Calu3 (cell line): ENCODE data around the gene NPY1R. TPM values are rescaled to one million over a fixed set of nuclear protein-coding genes. Genes with fewer than 3 reads are reported as not detected.

ENCODE experiments used
- Bru-seq: library from RNA; stranded (reverse); fragments of 400-500 nt; gene quantifications from one replicate; lab custom pipeline; 2021; lab: Mats Ljungman, UMichigan
- BruChase-seq, 2 experiments: library from RNA; stranded (reverse); fragments of 400-500 nt; gene quantifications; one replicate each; lab custom pipeline; 2021; lab: Mats Ljungman, UMichigan
- BruUV-seq: library from RNA; stranded (reverse); fragments of 400-500 nt; replicated peaks from 2 replicates; lab custom pipeline; 2021; lab: Mats Ljungman, UMichigan
- CTCF ChIA-PET: fragments of 300-600 bp; sonication (Branson Sonifier 250); formaldehyde crosslinking; loops from one replicate; lab custom pipeline; 2022; ENCODE audit warnings: antibody characterized with exemption; lab: Charles Lee
- DNase-seq: peaks from one replicate; pipeline ENCODE4 v3.0.0; 2022
- H3K27ac Mint-ChIP-seq: one replicate; pipeline ENCODE4 v1.8.0; 2022; ENCODE audit warnings: mixed read lengths; ENCODE audit not compliant: unreplicated experiment
- H3K27me3 Mint-ChIP-seq: one replicate; pipeline ENCODE4 v1.8.0; 2022; ENCODE audit warnings: mixed read lengths; ENCODE audit not compliant: unreplicated experiment
- H3K36me3 Mint-ChIP-seq: one replicate; pipeline ENCODE4 v1.8.0; 2022; ENCODE audit warnings: mild to moderate bottlenecking, moderate library complexity, mixed read lengths; ENCODE audit not compliant: insufficient read depth, unreplicated experiment
- H3K4me1 Mint-ChIP-seq: one replicate; pipeline ENCODE4 v1.8.0; 2022; ENCODE audit warnings: mild to moderate bottlenecking, low read depth, mixed read lengths; ENCODE audit not compliant: unreplicated experiment
- H3K4me3 Mint-ChIP-seq: one replicate; pipeline ENCODE4 v1.8.0; 2022; ENCODE audit warnings: mild to moderate bottlenecking, low read depth, moderate library complexity, mixed read lengths; ENCODE audit not compliant: unreplicated experiment
- H3K9me3 Mint-ChIP-seq: one replicate; pipeline ENCODE4 v1.8.0; 2022; ENCODE audit warnings: low read depth, mixed read lengths; ENCODE audit not compliant: unreplicated experiment
- CTCF ChIP-seq: fragments of 200-600 bp; IDR thresholded peaks from one replicate; pipeline ENCODE4 v1.8.0; 2022; ENCODE audit warnings: antibody characterized with exemption; ENCODE audit not compliant: unreplicated experiment
- intact Hi-C: fragments of 100-400 bp; cut with micrococcal nuclease; formaldehyde crosslinking; loops from one replicate; pipeline ENCODE4 v1.10.0; 2022; ENCODE audit not compliant: unreplicated experiment
- long read RNA-seq: library from polyadenylated mRNA; stranded (forward); transcript quantifications from one replicate; pipeline ENCODE4 v2.0.0, GENCODE V29; 2022
- total RNA-seq: library from RNA; stranded (reverse); gene quantifications from 2 replicates; pipeline ENCODE4 v1.2.3, GENCODE V29; 2022

The NPY1R gene
- 6.9 and 11.3 TPM in 2 replicates for total RNA-seq
- percentile 42 among the genes with signal in this experiment for Bru-seq, nascent RNA
- percentile 70 among the genes with signal in this experiment for BruChase-seq, experiment 1, labeled RNA remaining after a 6-hour chase
- BruChase-seq, experiment 2, labeled RNA remaining after a 2-hour chase: percentile 67 among the genes with signal in this experiment
- long read RNA-seq, transcript NPY1R-201 (3 exons, 3,029 nt): major isoform, 5 of 9 reads
- long read RNA-seq, partial matches to known transcripts: 1 of 9 reads
- long read RNA-seq, other reads (novel, unspliced or antisense): 3 of 9 reads

- no peaks in the 10 kb centered on the region for H3K9me3 Mint-ChIP-seq
- no peaks in the 10 kb centered on the region for H3K27me3 Mint-ChIP-seq
- no TSS peak for BruUV-seq
- TF ChIP-seq CTCF: peak; percentile 41
- peak within 1 kb of the TSS; percentile 68 for H3K27ac Mint-ChIP-seq
- intact Hi-C loops: loop anchor here (1.0 to 5.0 kb wide), 6 partner anchors 160 to 835 kb away; partner anchors contain the start of gene TMA16
- CTCF ChIA-PET: interaction anchor here (0.6 to 1.7 kb wide), 5 partner anchors 161 to 835 kb away, joined by 3 to 6 read pairs (median 4); partner anchors contain the start of gene TMA16
- peak within 1 kb of the TSS; percentile 69 for H3K4me3 Mint-ChIP-seq
- peaks cover 21% of the 10 kb centered on the region for H3K36me3 Mint-ChIP-seq
- peak; percentile 66 for DNase-seq
- H3K4me1 Mint-ChIP-seq: peaks cover 14% of the 10 kb centered on the region
Measured at GRCh38 chr4:163332526-163333406, at the start of gene NPY1R. Gene NPY1R, minus strand, starts transcription at chr4:163332596. Its CDS starts 6,042 bp downstream, at chr4:163326554.

- no TSS peak for BruUV-seq
- intact Hi-C loops: no loop called here
- no peaks in the 10 kb centered on the region for H3K9me3 Mint-ChIP-seq
- no peaks in the 10 kb centered on the region for H3K27me3 Mint-ChIP-seq
- H3K36me3 Mint-ChIP-seq: peaks cover 4% of the 10 kb centered on the region
- DNase-seq: peak; percentile 29
- peak overlapping the region; percentile 80 for H3K27ac Mint-ChIP-seq
- CTCF ChIA-PET: no interaction called here
- peaks cover 57% of the 10 kb centered on the region for H3K4me1 Mint-ChIP-seq
- H3K4me3 Mint-ChIP-seq: peak overlapping the region; percentile 35
- no peak for TF ChIP-seq CTCF
Measured at GRCh38 chr4:163380703-163381102, 48.3 kb upstream of the NPY1R start.

- peaks cover 39% of the 10 kb centered on the region for H3K4me1 Mint-ChIP-seq
- CTCF ChIA-PET: no interaction called here
- intact Hi-C loops: no loop called here
- DNase-seq: no peak
- no peaks in the 10 kb centered on the region for H3K27me3 Mint-ChIP-seq
- no peaks in the 10 kb centered on the region for H3K36me3 Mint-ChIP-seq
- H3K9me3 Mint-ChIP-seq: no peaks in the 10 kb centered on the region
- TF ChIP-seq CTCF: no peak
- no TSS peak for BruUV-seq
- peak overlapping the region; percentile 27 for H3K27ac Mint-ChIP-seq
- H3K4me3 Mint-ChIP-seq: no peak overlapping the region
Measured at GRCh38 chr4:163378661-163379060, 46.3 kb upstream of the NPY1R start.

DNA sequence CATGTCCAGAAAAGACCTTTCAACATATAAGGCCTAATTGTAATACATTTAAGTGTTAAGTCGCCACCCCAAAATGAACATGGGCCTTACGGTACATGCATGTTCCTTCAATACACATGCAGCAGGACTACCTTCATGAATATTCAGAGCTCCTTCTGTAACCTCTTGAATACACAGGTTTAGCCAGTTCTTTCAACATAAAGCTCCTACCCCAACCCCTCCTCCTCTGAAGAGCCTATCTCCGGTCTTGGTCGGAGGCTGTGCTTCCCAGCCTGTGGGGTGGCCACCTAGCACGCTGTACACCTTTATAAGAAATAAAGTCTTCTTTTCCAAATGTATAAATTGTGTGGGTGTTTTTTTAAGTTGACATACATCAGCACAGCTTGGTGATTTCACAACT is 39.6 kb upstream of the NPY1R start:
- no TSS peak for BruUV-seq
- no peak overlapping the region for H3K4me3 Mint-ChIP-seq
- no peak for TF ChIP-seq CTCF
- DNase-seq: no peak
- peaks cover 5% of the 10 kb centered on the region for H3K4me1 Mint-ChIP-seq
- H3K27me3 Mint-ChIP-seq: no peaks in the 10 kb centered on the region
- CTCF ChIA-PET: no interaction called here
- no peaks in the 10 kb centered on the region for H3K9me3 Mint-ChIP-seq
- H3K27ac Mint-ChIP-seq: no peak overlapping the region
- intact Hi-C loops: no loop called here
- no peaks in the 10 kb centered on the region for H3K36me3 Mint-ChIP-seq
